IPS DF 4.7 (cell line): Measurements from ENCODE around the gene PCDHA7.
"Not testable (repeated sequence)": the region's sequence is repeated elsewhere in the genome, so short reads cannot be mapped to it uniquely, and the experiment has no call there.

ENCODE experiments used
- DNase-seq: peaks from one replicate; pipeline ENCODE4 v3.0.0-alpha.2; 2013; ENCODE audit warnings: low spot score; ENCODE audit errors: extremely low read depth

Gene PCDHA7, protein sequence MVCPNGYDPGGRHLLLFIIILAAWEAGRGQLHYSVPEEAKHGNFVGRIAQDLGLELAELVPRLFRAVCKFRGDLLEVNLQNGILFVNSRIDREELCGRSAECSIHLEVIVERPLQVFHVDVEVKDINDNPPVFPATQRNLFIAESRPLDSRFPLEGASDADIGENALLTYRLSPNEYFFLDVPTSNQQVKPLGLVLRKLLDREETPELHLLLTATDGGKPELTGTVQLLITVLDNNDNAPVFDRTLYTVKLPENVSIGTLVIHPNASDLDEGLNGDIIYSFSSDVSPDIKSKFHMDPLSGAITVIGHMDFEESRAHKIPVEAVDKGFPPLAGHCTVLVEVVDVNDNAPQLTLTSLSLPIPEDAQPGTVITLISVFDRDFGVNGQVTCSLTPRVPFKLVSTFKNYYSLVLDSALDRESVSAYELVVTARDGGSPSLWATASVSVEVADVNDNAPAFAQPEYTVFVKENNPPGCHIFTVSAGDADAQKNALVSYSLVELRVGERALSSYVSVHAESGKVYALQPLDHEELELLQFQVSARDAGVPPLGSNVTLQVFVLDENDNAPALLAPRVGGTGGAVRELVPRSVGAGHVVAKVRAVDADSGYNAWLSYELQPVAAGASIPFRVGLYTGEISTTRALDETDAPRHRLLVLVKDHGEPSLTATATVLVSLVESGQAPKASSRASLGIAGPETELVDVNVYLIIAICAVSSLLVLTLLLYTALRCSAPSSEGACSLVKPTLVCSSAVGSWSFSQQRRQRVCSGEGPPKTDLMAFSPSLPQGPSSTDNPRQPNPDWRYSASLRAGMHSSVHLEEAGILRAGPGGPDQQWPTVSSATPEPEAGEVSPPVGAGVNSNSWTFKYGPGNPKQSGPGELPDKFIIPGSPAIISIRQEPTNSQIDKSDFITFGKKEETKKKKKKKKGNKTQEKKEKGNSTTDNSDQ

GRCh38 chr5:140833993-140834392 is at the start of gene PCDHA7:
Gene PCDHA7 (plus strand): TSS chr5:140834269. CDS start chr5:140834384, 115 bp downstream.
- DNase-seq, result no peak

- no peak for DNase-seq
Observed at GRCh38 chr5:140785905-140786686, 48.0 kb upstream of the PCDHA7 start, which contains the start of gene PCDHA1. Gene PCDHA1 (plus strand): TSS chr5:140786140.

GRCh38 chr5:140787422-140787821 is 46.6 kb upstream of the PCDHA7 start:
- DNase-seq, result not testable (repeated sequence)

DNA sequence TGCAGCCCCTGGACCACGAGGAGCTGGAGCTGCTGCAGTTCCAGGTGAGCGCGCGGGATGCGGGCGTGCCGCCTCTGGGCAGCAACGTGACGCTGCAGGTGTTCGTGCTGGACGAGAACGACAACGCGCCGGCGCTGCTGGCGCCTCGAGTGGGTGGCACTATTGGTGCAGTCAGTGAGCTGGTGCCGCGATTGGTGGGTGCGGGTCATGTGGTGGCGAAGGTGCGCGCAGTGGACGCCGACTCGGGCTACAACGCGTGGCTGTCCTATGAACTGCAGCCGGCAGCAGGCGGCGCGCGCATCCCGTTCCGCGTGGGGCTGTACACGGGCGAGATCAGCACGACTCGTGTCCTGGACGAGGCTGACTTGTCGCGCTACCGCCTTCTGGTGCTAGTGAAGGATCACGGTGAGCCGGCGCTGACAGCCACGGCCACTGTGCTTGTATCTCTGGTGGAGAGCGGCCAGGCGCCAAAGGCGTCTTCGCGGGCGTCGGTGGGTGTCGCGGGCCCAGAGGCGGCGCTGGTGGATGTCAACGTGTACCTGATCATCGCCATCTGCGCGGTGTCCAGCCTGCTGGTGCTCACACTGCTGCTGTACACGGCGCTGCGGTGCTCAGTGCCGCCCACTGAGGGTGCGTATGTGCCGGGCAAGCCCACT is 46.1 kb upstream of the PCDHA7 start:
- DNase-seq, result not testable (repeated sequence)

GRCh38 chr5:140791089-140791488 is 43.0 kb upstream of the PCDHA7 start:
- no peak for DNase-seq

- no peak for DNase-seq
Observed at GRCh38 chr5:140794595-140795258, 39.3 kb upstream of the PCDHA7 start, which contains the start of gene PCDHA2. Gene PCDHA2 (plus strand): TSS chr5:140794852.

DNA sequence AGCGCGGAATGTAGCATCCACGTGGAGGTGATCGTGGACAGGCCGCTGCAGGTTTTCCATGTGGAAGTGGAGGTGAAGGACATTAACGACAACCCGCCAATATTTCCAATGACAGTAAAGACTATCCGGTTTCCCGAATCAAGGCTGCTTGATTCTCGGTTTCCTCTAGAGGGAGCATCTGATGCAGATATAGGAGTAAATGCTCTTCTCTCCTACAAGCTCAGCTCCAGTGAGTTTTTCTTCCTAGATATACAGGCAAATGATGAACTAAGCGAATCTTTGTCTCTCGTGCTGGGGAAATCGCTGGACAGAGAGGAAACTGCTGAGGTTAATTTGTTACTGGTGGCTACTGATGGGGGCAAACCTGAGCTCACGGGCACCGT is 38.8 kb upstream of the PCDHA7 start:
- DNase-seq, result no peak

DNA sequence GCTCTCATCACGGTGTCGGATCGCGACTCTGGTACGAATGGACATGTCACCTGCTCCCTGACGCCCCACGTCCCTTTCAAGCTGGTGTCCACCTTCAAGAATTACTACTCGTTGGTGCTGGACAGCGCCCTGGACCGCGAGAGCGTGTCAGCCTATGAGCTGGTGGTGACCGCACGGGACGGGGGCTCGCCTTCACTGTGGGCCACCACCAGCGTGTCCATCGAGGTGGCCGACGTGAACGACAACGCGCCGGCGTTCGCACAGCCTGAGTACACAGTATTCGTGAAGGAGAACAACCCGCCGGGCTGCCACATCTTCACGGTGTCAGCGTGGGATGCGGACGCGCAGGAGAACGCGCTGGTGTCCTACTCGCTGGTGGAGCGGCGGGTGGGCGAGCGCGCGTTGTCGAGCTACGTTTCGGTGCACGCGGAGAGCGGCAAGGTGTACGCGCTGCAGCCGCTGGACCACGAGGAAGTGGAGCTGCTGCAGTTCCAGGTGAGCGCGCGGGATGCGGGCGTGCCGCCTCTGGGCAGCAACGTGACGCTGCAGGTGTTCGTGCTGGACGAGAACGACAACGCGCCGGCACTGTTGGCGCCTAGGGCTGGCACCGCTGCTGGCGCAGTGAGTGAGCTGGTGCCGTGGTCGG is 37.9 kb upstream of the PCDHA7 start:
- not testable (repeated sequence) for DNase-seq

DNA sequence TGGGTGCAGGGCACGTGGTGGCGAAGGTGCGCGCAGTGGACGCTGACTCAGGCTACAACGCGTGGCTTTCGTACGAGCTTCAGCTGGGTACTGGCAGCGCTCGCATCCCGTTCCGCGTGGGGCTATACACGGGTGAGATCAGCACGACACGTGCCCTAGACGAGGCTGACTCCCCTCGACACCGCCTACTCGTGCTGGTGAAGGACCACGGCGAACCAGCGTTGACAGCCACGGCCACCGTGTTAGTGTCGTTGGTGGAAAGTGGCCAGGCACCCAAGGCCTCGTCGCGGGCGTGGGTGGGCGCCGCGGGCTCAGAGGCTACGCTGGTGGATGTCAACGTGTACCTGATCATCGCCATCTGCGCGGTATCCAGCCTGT is 37.4 kb upstream of the PCDHA7 start:
- DNase-seq, result no peak

DNA sequence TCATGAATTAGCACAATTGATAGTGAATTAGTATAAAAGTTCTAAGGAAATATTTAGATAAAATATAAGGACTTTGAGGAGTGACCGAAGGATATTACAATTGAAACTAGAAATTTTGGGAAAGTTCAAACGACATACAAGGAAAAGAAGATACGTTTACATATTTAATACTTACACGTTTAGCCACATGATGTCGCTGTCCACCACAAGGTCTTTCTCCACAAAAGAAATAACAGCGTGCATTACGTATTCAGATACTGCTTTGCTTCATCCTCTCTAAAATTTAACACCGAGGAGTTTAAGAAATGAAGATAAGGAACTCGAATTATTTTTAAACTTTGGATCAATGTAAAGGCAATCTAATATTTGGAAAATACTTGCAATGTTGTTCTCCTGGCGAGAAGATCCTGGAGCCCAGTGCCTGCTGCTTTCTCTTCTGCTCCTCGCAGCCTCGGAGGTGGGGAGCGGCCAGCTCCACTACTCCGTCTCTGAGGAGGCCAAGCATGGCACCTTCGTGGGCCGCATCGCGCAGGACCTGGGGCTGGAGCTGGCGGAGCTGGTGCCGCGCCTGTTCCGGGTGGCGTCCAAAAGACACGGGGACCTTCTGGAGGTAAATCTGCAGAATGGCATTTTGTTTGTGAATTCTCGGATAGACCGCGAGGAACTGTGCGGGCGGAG is 33.1 kb upstream of the PCDHA7 start, which contains the start of gene PCDHA3:
PCDHA3 (plus strand) TSS at position 242 of the 678 bp plus-strand sequence.
- DNase-seq, result no peak

DNA sequence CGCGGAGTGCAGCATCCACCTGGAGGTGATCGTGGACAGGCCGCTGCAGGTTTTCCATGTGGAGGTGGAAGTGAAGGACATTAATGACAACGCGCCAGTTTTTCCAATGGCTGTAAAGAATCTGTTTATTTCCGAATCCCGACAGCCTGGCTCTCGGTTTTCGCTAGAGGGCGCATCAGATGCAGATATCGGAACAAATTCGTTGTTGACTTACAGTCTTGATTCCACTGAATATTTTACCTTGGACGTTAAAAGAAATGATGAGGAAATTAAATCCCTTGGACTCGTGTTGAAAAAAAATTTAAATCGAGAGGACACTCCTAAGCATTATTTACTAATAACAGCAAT is 32.6 kb upstream of the PCDHA7 start:
- DNase-seq, result no peak

- DNase-seq, result not testable (repeated sequence)
Observed at GRCh38 chr5:140802381-140802780, 31.7 kb upstream of the PCDHA7 start.

DNA sequence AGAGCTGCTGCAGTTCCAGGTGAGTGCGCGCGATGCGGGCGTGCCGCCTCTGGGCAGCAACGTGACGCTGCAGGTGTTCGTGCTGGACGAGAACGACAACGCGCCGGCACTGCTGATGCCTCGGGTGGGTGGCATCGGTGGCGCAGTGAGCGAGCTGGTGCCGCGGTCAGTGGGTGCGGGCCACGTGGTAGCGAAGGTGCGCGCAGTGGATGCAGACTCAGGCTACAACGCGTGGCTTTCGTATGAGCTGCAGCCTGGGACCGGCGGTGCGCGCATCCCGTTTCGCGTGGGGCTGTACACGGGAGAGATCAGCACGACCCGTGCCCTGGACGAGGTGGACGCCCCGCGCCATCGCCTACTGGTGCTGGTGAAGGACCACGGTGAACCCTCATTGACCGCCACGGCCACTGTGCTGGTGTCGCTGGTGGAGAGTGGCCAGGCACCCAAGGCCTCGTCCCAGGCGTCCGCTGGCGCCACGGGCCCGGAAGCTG is 31.2 kb upstream of the PCDHA7 start:
- DNase-seq, result no peak

DNA sequence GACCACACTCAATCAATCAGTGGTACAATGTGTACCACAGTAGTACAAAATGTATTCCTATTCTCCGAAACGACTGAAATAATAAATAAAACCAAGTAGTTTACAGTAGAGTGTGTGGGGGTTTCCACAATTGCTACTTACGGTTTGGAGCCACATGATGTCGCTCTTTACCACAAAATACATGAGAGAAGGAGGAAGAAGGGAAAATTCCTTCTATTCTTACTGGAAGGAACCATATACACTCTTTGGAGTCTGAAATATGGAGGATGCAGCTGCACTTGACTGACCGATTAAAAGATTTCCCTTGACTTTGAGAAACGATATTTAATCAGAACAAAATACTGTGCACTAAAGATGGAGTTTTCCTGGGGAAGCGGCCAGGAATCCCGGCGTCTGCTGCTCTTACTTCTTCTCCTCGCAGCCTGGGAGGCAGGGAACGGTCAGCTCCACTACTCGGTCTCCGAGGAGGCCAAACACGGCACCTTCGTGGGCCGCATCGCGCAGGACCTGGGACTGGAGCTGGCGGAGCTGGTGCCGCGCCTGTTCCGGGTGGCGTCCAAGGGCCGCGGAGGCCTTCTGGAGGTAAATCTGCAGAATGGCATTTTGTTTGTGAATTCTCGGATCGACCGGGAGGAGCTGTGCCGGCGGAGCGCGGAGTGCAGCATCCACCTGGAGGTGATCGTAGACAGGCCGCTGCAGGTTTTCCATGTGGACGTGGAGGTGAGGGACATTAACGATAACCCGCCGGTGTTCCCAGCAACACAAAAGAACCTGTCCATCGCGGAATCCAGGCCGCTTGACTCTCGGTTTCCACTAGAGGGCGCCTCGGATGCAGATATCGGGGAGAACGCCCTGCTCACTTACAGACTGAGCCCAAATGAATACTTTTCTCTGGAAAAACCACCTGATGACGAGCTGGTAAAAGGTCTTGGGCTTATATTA is 27.0 kb upstream of the PCDHA7 start, which contains the start of gene PCDHA4:
PCDHA4 (plus strand) TSS at position 235 of the 942 bp plus-strand sequence.
- no peak for DNase-seq

DNA sequence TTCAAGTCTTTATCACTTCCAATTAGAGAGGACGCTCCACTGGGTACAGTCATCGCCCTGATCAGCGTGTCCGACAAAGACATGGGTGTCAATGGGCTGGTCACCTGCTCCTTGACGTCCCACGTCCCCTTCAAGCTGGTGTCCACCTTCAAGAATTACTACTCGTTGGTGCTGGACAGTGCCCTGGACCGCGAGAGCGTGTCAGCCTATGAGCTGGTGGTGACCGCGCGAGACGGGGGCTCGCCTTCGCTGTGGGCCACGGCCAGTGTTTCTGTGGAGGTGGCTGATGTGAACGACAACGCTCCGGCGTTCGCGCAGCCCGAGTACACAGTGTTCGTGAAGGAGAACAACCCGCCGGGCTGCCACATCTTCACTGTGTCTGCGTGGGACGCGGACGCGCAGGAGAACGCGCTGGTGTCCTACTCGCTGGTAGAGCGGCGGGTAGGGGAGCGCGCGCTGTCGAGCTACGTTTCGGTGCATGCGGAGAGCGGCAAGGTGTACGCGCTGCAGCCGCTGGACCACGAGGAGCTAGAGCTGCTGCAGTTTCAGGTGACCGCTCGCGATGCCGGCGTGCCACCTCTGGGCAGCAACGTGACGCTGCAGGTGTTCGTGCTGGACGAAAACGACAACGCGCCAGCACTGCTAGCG is 25.7 kb upstream of the PCDHA7 start:
- DNase-seq, result not testable (repeated sequence)

DNA sequence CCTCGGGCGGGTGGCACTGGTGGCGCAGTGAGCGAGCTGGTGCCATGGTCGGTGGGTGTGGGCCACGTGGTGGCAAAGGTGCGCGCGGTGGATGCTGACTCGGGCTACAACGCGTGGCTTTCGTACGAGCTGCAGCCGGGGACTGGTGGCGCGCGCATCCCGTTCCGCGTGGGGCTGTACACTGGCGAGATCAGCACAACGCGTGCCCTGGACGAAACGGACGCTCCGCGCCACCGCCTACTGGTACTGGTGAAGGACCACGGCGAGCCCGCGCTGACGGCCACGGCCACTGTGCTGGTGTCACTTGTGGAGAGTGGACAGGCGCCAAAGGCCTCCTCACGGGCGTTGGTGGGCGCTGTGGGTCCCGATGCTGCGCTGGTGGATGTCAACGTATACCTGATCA is 25.2 kb upstream of the PCDHA7 start:
- DNase-seq, result no peak
